Gastroesophageal sphincter (tissue), 3 donors: ENCODE results near the gene KIF26B.

Experiments used
- EP300 ChIP-seq: sonication (generic); formaldehyde crosslinking; IDR thresholded peaks from one replicate; pipeline ENCODE4 v1.6.1; 2017; ENCODE audit warnings: antibody characterized with exemption, mild to moderate bottlenecking
- POLR2A ChIP-seq, 2 donors: fragments of 450-650 bp; IDR thresholded peaks; one replicate each; pipeline ENCODE4 v1.6.1; 2017; ENCODE audit warnings: antibody characterized with exemption in 2 of 2, mild to moderate bottlenecking in 2 of 2, moderate library complexity in 1 of 2
- POLR2AphosphoS5 ChIP-seq: sonication (generic); formaldehyde crosslinking; IDR thresholded peaks from one replicate; pipeline ENCODE4 v1.6.1; 2017; ENCODE audit warnings: antibody characterized with exemption
- TF ChIP-seq, protein P1 (sequence below), 4 experiments: fragments of 200-600 bp in 2 of 4; fragments of 450-650 bp in 2 of 4; sonication (generic) in 1 of 4; IDR thresholded peaks; one replicate each; pipeline ENCODE4 v1.5.1; 2017 to 2019; ENCODE audit warnings: antibody characterized with exemption in 4 of 4, mild to moderate bottlenecking in 2 of 4, moderate library complexity in 2 of 4

- TF ChIP-seq, protein P1, sequence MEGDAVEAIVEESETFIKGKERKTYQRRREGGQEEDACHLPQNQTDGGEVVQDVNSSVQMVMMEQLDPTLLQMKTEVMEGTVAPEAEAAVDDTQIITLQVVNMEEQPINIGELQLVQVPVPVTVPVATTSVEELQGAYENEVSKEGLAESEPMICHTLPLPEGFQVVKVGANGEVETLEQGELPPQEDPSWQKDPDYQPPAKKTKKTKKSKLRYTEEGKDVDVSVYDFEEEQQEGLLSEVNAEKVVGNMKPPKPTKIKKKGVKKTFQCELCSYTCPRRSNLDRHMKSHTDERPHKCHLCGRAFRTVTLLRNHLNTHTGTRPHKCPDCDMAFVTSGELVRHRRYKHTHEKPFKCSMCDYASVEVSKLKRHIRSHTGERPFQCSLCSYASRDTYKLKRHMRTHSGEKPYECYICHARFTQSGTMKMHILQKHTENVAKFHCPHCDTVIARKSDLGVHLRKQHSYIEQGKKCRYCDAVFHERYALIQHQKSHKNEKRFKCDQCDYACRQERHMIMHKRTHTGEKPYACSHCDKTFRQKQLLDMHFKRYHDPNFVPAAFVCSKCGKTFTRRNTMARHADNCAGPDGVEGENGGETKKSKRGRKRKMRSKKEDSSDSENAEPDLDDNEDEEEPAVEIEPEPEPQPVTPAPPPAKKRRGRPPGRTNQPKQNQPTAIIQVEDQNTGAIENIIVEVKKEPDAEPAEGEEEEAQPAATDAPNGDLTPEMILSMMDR (IDR thresholded peaks at IDR 0.05), result no peak
- TF ChIP-seq POLR2AphosphoS5, result no peak
- no peak for TF ChIP-seq POLR2A (IDR thresholded peaks at IDR 0.05)
- TF ChIP-seq EP300, result no peak
Measured at GRCh38 chr1:245337829-245338484, 183.2 kb downstream of the KIF26B start.
